Stimulated activated CD4-positive, alpha-beta T cell treated with anti-CD3 and anti-CD28 coated beads, Interleukin-1b, Interleukin-23, amount 100 ng/mL, for 1 hour (primary cell): ENCODE measurements around the gene MOSMO.
"Not testable (repeated sequence)": the region's sequence is repeated elsewhere in the genome, so short reads cannot be mapped to it uniquely, and the experiment has no call there.

ENCODE experiments used
- DNase-seq, 2 donors: peaks; one replicate each; pipeline ENCODE4 v3.0.0-alpha.2; 2020; ENCODE audit warnings: low read depth in 2 of 2

MOSMO gene

GRCh38 chr16:22043882-22044281, 36.0 kb downstream of the MOSMO start:
- not testable (repeated sequence) for DNase-seq

- not testable (repeated sequence) for DNase-seq
Measured at GRCh38 chr16:22045888-22046287, 38.0 kb downstream of the MOSMO start.

- DNase-seq = no peak
Measured at GRCh38 chr16:22050963-22051362, 43.1 kb downstream of the MOSMO start.

GRCh38 chr16:22052980-22053379, 45.1 kb downstream of the MOSMO start:
- no peak for DNase-seq

GRCh38 chr16:22053921-22054341, 46.0 kb downstream of the MOSMO start:
- DNase-seq = no peak

GRCh38 chr16:22054847-22055590, 47.1 kb downstream of the MOSMO start:
- no peak for DNase-seq

- DNase-seq = no peak
Measured at GRCh38 chr16:22055881-22056280, 48.0 kb downstream of the MOSMO start.

GRCh38 chr16:22063888-22064467, 56.1 kb downstream of the MOSMO start:
- DNase-seq = no peak

GRCh38 chr16:22065252-22065651, 57.3 kb downstream of the MOSMO start:
- no peak for DNase-seq

- DNase-seq = no peak
Measured at GRCh38 chr16:22070361-22071330, 62.7 kb downstream of the MOSMO start.

GRCh38 chr16:22071331-22071910, 63.5 kb downstream of the MOSMO start:
- DNase-seq = no peak

GRCh38 chr16:22073350-22073749, 65.4 kb downstream of the MOSMO start:
- DNase-seq = no peak

GRCh38 chr16:22075043-22075757, 67.3 kb downstream of the MOSMO start:
- no peak for DNase-seq

- DNase-seq = no peak
Measured at GRCh38 chr16:22075776-22076175, 67.9 kb downstream of the MOSMO start.

GRCh38 chr16:22077700-22078313, 69.9 kb downstream of the MOSMO start:
- peak; percentile 41 to 62 for DNase-seq

GRCh38 chr16:22078656-22079055, 70.7 kb downstream of the MOSMO start:
- DNase-seq = no peak

GRCh38 chr16:22081050-22081449, 73.1 kb downstream of the MOSMO start:
- no peak for DNase-seq

- DNase-seq = no peak
Measured at GRCh38 chr16:22086440-22086839, 78.5 kb downstream of the MOSMO start.

GRCh38 chr16:22088642-22089041, 80.7 kb downstream of the MOSMO start:
- no peak for DNase-seq

- no peak for DNase-seq
Measured at GRCh38 chr16:22089910-22090309, 82.0 kb downstream of the MOSMO start.

- no peak for DNase-seq
Measured at GRCh38 chr16:22091721-22092120, 83.8 kb downstream of the MOSMO start.
